ENCODE measurements around the gene PCDH8.

PCDH8 gene

DNA sequence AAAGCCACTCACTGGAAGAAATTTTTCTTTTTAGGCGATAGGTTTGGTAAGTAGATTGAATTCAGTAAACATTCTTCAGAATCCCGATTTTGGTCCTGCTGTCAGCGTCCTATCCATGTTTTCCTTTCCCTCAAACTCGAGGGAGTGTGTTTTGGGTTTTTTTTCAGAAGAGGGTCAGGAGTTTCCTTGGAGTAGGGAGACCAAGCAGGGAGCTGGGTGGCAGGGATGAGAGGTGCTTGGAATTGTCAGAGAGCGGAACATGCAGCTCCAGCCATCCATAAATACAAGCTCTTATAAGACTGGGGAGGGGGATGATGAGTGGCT is 1.6 kb upstream of the PCDH8 start:
- Histone ChIP-seq H3K27ac (ENCODE audit: low read depth, low read length) (no peak overlapping the region), H3K4me2 (ENCODE audit: low read length) (peak overlapping the region; percentile 22), H3K4me3 (ENCODE audit: low read depth, low read length) (no peak overlapping the region), H3K4ac (ENCODE audit: low read depth, low read length) (no peak overlapping the region), H3K36me3 (ENCODE audit: control insufficient read depth in 1 of 2, insufficient read depth in 2 of 2, low read length in 2 of 2) (peaks cover 0 to 3% of the 10 kb centered on the region in 2 experiments), H2BK5ac (ENCODE audit: low read depth, low read length, poor library complexity) (no peak overlapping the region), H3K9me3 (ENCODE audit: insufficient read depth, low read depth, low read length) (peaks cover 19% of the 10 kb centered on the region), H2AK5ac (ENCODE audit: low read length) (no peak overlapping the region), H2BK12ac (ENCODE audit: low read length) (no peak overlapping the region), H4K91ac (ENCODE audit: low read depth, low read length) (no peak overlapping the region), H2BK120ac (ENCODE audit: insufficient read depth, low read length, poor library complexity) (no peak overlapping the region), H4K12ac (ENCODE audit: low read depth, low read length) (no peak overlapping the region), H4K8ac (ENCODE audit: low read depth, low read length) (no peak overlapping the region), H3K23ac (ENCODE audit: low read length) (no peak overlapping the region), H3K4me1 (ENCODE audit: control insufficient read depth in 1 of 2, insufficient read depth in 2 of 2, low read length in 2 of 2) (peaks cover 36 to 42% of the 10 kb centered on the region in 2 experiments), H3K18ac (ENCODE audit: low read length) (no peak overlapping the region), H3K79me2 (ENCODE audit: control insufficient read depth, insufficient read depth, low read length, poor library complexity) (peaks cover 2% of the 10 kb centered on the region), H2AFZ (ENCODE audit: insufficient read depth, low read length, poor library complexity) (no peak overlapping the region), H3K14ac (ENCODE audit: low read length) (no peak overlapping the region), H3K9ac (ENCODE audit: low read length) (no peak overlapping the region), H3K27me3 (ENCODE audit: insufficient read depth, low read length) (peaks cover 47% of the 10 kb centered on the region), H3K79me1 (ENCODE audit: low read length) (peaks cover 10% of the 10 kb centered on the region)
- WGBS (ENCODE audit: extremely low coverage, insufficient coverage, insufficient read length), result no CpG with 5 or more reads among the region's 5 CpGs
- no peak for DNase-seq

DNA sequence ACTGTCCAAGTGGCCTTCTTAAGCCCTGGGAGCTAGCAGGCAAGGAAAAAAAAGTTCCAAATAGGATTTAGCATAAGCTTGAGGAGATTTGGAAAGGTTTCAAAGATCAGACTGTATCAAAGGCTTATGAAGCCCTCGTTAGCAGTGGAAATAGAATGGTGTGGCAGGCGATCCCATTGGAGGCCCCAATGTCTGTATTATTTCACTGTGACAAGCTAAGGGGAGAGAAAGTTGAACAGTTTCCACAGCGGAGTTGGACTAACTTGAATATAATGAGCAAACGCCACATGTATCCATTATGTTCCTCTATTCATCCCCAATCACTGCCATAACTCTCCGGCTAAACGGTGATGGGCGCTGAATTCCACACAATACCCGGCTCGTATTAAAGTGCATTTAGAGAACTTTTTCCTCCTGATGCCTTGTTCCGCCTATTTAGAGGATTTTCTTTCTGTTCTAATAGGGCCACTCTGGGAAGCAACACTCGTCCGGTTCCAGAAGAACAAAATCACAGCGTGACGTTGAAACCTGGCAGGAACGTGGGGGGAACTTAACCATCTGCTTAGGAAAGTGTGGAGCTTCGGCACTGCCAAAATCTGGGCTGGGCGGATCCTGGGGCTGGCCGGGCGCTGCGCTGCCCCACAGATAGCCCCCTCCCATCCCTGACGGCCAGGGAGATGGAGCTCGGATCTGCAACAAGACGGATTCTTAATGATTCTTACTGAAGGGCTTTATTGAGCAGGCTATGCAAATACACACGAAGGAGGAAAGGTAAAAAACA is 1.0 kb upstream of the PCDH8 start:
- no peak for DNase-seq
- Histone ChIP-seq H2BK12ac (ENCODE audit: low read length) (no peak overlapping the region), H3K4me3 (ENCODE audit: low read depth, low read length) (no peak overlapping the region), H2BK120ac (ENCODE audit: insufficient read depth, low read length, poor library complexity) (no peak overlapping the region), H3K9me3 (ENCODE audit: insufficient read depth, low read depth, low read length) (peaks cover 19% of the 10 kb centered on the region), H3K79me1 (ENCODE audit: low read length) (peaks cover 10% of the 10 kb centered on the region), H3K23ac (ENCODE audit: low read length) (no peak overlapping the region), H3K4me2 (ENCODE audit: low read length) (peak overlapping the region; percentile 10), H3K4me1 (ENCODE audit: control insufficient read depth in 1 of 2, insufficient read depth in 2 of 2, low read length in 2 of 2) (peaks cover 36 to 42% of the 10 kb centered on the region in 2 experiments), H3K18ac (ENCODE audit: low read length) (no peak overlapping the region), H4K8ac (ENCODE audit: low read depth, low read length) (no peak overlapping the region), H2BK5ac (ENCODE audit: low read depth, low read length, poor library complexity) (no peak overlapping the region), H4K12ac (ENCODE audit: low read depth, low read length) (no peak overlapping the region), H3K27me3 (ENCODE audit: insufficient read depth, low read length) (peaks cover 47% of the 10 kb centered on the region), H3K79me2 (ENCODE audit: control insufficient read depth, insufficient read depth, low read length, poor library complexity) (peaks cover 2% of the 10 kb centered on the region), H3K36me3 (ENCODE audit: control insufficient read depth in 1 of 2, insufficient read depth in 2 of 2, low read length in 2 of 2) (peaks cover 2 to 6% of the 10 kb centered on the region in 2 experiments), H3K9ac (ENCODE audit: low read length) (no peak overlapping the region), H2AFZ (ENCODE audit: insufficient read depth, low read length, poor library complexity) (no peak overlapping the region), H3K14ac (ENCODE audit: low read length) (no peak overlapping the region), H3K4ac (ENCODE audit: low read depth, low read length) (no peak overlapping the region), H4K91ac (ENCODE audit: low read depth, low read length) (no peak overlapping the region), H2AK5ac (ENCODE audit: low read length) (no peak overlapping the region), H3K27ac (ENCODE audit: low read depth, low read length) (no peak overlapping the region)
- WGBS (ENCODE audit: extremely low coverage, insufficient coverage, insufficient read length), result no CpG with 5 or more reads among the region's 24 CpGs

GRCh38 chr13:52847682-52848432 is 583 bp downstream of the PCDH8 start:
- Histone ChIP-seq H3K79me2 (ENCODE audit: control insufficient read depth, insufficient read depth, low read length, poor library complexity) (peaks cover 2% of the 10 kb centered on the region), H3K18ac (ENCODE audit: low read length) (no peak overlapping the region), H2AK5ac (ENCODE audit: low read length) (no peak overlapping the region), H3K4me2 (ENCODE audit: low read length) (peak overlapping the region; percentile 66), H2BK5ac (ENCODE audit: low read depth, low read length, poor library complexity) (no peak overlapping the region), H3K23ac (ENCODE audit: low read length) (no peak overlapping the region), H2AFZ (ENCODE audit: insufficient read depth, low read length, poor library complexity) (peak overlapping the region; percentile 17), H3K9ac (ENCODE audit: low read length) (no peak overlapping the region), H4K12ac (ENCODE audit: low read depth, low read length) (no peak overlapping the region), H3K79me1 (ENCODE audit: low read length) (peaks cover 10% of the 10 kb centered on the region), H3K4me1 (ENCODE audit: control insufficient read depth in 1 of 2, insufficient read depth in 2 of 2, low read length in 2 of 2) (peaks cover 36 to 42% of the 10 kb centered on the region in 2 experiments), H3K4me3 (ENCODE audit: low read depth, low read length) (peak overlapping the region; percentile 45), H2BK12ac (ENCODE audit: low read length) (no peak overlapping the region), H4K91ac (ENCODE audit: low read depth, low read length) (no peak overlapping the region), H4K8ac (ENCODE audit: low read depth, low read length) (no peak overlapping the region), H3K27ac (ENCODE audit: low read depth, low read length) (no peak overlapping the region), H3K36me3 (ENCODE audit: control insufficient read depth in 1 of 2, insufficient read depth in 2 of 2, low read length in 2 of 2) (peaks cover 3 to 7% of the 10 kb centered on the region in 2 experiments), H3K4ac (ENCODE audit: low read depth, low read length) (no peak overlapping the region), H3K9me3 (ENCODE audit: insufficient read depth, low read depth, low read length) (peaks cover 19% of the 10 kb centered on the region), H3K27me3 (ENCODE audit: insufficient read depth, low read length) (peaks cover 47% of the 10 kb centered on the region), H3K14ac (ENCODE audit: low read length) (no peak overlapping the region), H2BK120ac (ENCODE audit: insufficient read depth, low read length, poor library complexity) (no peak overlapping the region)
- no peak for DNase-seq
- WGBS (ENCODE audit: extremely low coverage, insufficient coverage, insufficient read length), result no CpG with 5 or more reads among the region's 75 CpGs

GRCh38 chr13:52847322-52847681 is 1.1 kb downstream of the PCDH8 start:
- DNase-seq, result no peak
- Histone ChIP-seq H2BK5ac (ENCODE audit: low read depth, low read length, poor library complexity) (no peak overlapping the region), H2BK120ac (ENCODE audit: insufficient read depth, low read length, poor library complexity) (no peak overlapping the region), H3K27me3 (ENCODE audit: insufficient read depth, low read length) (peaks cover 47% of the 10 kb centered on the region), H2AK5ac (ENCODE audit: low read length) (no peak overlapping the region), H3K27ac (ENCODE audit: low read depth, low read length) (no peak overlapping the region), H4K12ac (ENCODE audit: low read depth, low read length) (no peak overlapping the region), H4K91ac (ENCODE audit: low read depth, low read length) (no peak overlapping the region), H3K18ac (ENCODE audit: low read length) (no peak overlapping the region), H3K4me2 (ENCODE audit: low read length) (peak overlapping the region; percentile 66), H3K9me3 (ENCODE audit: insufficient read depth, low read depth, low read length) (peaks cover 19% of the 10 kb centered on the region), H3K79me1 (ENCODE audit: low read length) (peaks cover 10% of the 10 kb centered on the region), H3K4me3 (ENCODE audit: low read depth, low read length) (peak overlapping the region; percentile 45), H3K14ac (ENCODE audit: low read length) (no peak overlapping the region), H3K4ac (ENCODE audit: low read depth, low read length) (no peak overlapping the region), H4K8ac (ENCODE audit: low read depth, low read length) (no peak overlapping the region), H3K36me3 (ENCODE audit: control insufficient read depth in 1 of 2, insufficient read depth in 2 of 2, low read length in 2 of 2) (peaks cover 3 to 7% of the 10 kb centered on the region in 2 experiments), H3K9ac (ENCODE audit: low read length) (no peak overlapping the region), H2AFZ (ENCODE audit: insufficient read depth, low read length, poor library complexity) (no peak overlapping the region), H3K79me2 (ENCODE audit: control insufficient read depth, insufficient read depth, low read length, poor library complexity) (peaks cover 2% of the 10 kb centered on the region), H3K23ac (ENCODE audit: low read length) (no peak overlapping the region), H3K4me1 (ENCODE audit: control insufficient read depth in 1 of 2, insufficient read depth in 2 of 2, low read length in 2 of 2) (peaks cover 32 to 37% of the 10 kb centered on the region in 2 experiments), H2BK12ac (ENCODE audit: low read length) (no peak overlapping the region)
- no CpG with 5 or more reads among the region's 51 CpGs for WGBS (ENCODE audit: extremely low coverage, insufficient coverage, insufficient read length)
